K562 (cell line): ENCODE results near the gene NAP1L4. TPM values are rescaled to one million over a fixed set of nuclear protein-coding genes. Genes with fewer than 3 reads are reported as not detected.

ENCODE experiments used
- ATAC-seq: fragments of 200-7000 bp; cut with Tn5 transposase; 3 replicates; pipeline ENCODE4 v1.9.1; 2020; ENCODE audit warnings: moderate library complexity
- BruUV-seq: library from RNA; stranded (reverse); fragments of 400-500 nt; replicated peaks from 2 replicates; lab custom pipeline; 2021; lab: Mats Ljungman, UMichigan
- CTCF ChIA-PET: fragments of 300-600 bp; formaldehyde crosslinking; extraction: SDS; loops from one replicate; lab custom pipeline; 2021; ENCODE audit warnings: low intra/inter-chr PET ratio; lab: Yijun Ruan, JAX
- POLR2A ChIA-PET: fragments of 300-600, 350-650 bp; sonication (Branson Sonifier 250); formaldehyde crosslinking; extraction: SDS; loops from one replicate; lab custom pipeline; 2021; ENCODE audit warnings: antibody characterized with exemption, inconsistent platforms; lab: Yijun Ruan, JAX
- DNase-seq, 4 experiments: peaks; one replicate each; pipeline versions ENCODE4 v3.0.0 to v3.0.0-alpha.2; 2011 to 2018; ENCODE audit warnings: low spot score in 3 of 4, mixed read lengths in 3 of 4; ENCODE audit errors: extremely low read depth in 1 of 4
- FAIRE-seq: peaks from 2 replicates; lab custom pipeline; 2011; peaks lifted over from hg19 to GRCh38; lab: Jason Lieb, UNC
- H2AFZ ChIP-seq: 2 replicates; pipeline ENCODE4 v1.6.0; 2011; ENCODE audit warnings: low read depth, low read length, control low read depth, inconsistent platforms
- H3K27ac ChIP-seq: fragments of 200-600 bp; 3 replicates; pipeline ENCODE4 v1.8.0; 2011; ENCODE audit warnings: low read depth, mild to moderate bottlenecking, control low read depth, inconsistent platforms, low read length, moderate library complexity, mixed read lengths; ENCODE audit errors: extremely low read depth
- H3K27me3 ChIP-seq, 2 experiments: fragments of 300-600 bp in 1 of 2; 2 replicates in 1 of 2; 3 replicates in 1 of 2; pipeline versions ENCODE4 v1.6.0 to v1.8.0; 2011; ENCODE audit warnings: inconsistent platforms in 2 of 2, low read length in 2 of 2, mild to moderate bottlenecking in 1 of 2, mixed read lengths in 1 of 2, moderate library complexity in 1 of 2; ENCODE audit not compliant: control insufficient read depth in 2 of 2, insufficient read depth in 2 of 2
- H3K36me3 ChIP-seq: fragments of 300-600 bp; 3 replicates; pipeline ENCODE4 v1.8.0; 2011; ENCODE audit warnings: mild to moderate bottlenecking, low read length, inconsistent platforms; ENCODE audit not compliant: control insufficient read depth, insufficient read depth
- H3K4me1 ChIP-seq, 2 experiments: fragments of 200-600 bp in 1 of 2; replicated peaks in 1 of 2; 2 replicates in 1 of 2; 3 replicates in 1 of 2; pipeline versions ENCODE4 v1.5.1 to v1.8.0; 2011; ENCODE audit warnings: inconsistent platforms in 2 of 2, low read length in 2 of 2, mild to moderate bottlenecking in 1 of 2, mixed read lengths in 1 of 2, moderate library complexity in 1 of 2; ENCODE audit not compliant: control insufficient read depth in 2 of 2, insufficient read depth in 2 of 2
- H3K4me2 ChIP-seq: 2 replicates; pipeline ENCODE4 v1.6.1; 2011; ENCODE audit warnings: low read length, control low read depth, inconsistent platforms, mixed read lengths; ENCODE audit not compliant: insufficient read depth
- H3K4me3 ChIP-seq: fragments of 200-600 bp; sonication (generic), shearing (Covaris generic); 2 replicates; pipeline ENCODE4 v1.5.1; 2016; ENCODE audit warnings: control low read depth, inconsistent platforms
- H3K79me2 ChIP-seq: fragments of 200-600 bp; 3 replicates; pipeline ENCODE4 v1.8.0; 2011; ENCODE audit warnings: low read length, inconsistent platforms; ENCODE audit not compliant: control insufficient read depth, insufficient read depth
- H3K9ac ChIP-seq, 2 experiments: 2 replicates each; pipeline versions ENCODE4 v1.6.0 to v1.6.1; 2011; ENCODE audit warnings: low read depth in 2 of 2, low read length in 2 of 2, control low read depth in 1 of 2, inconsistent platforms in 1 of 2, mild to moderate bottlenecking in 1 of 2, mixed read lengths in 1 of 2; ENCODE audit not compliant: insufficient read depth in 1 of 2
- H3K9me1 ChIP-seq: one replicate; pipeline ENCODE4 v1.6.0; 2011; ENCODE audit warnings: inconsistent platforms, mild to moderate bottlenecking, low read length, moderate library complexity; ENCODE audit not compliant: control insufficient read depth, insufficient read depth
- H3K9me3 ChIP-seq: replicated peaks from 2 replicates; pipeline ENCODE4 v1.5.1; 2011; ENCODE audit warnings: low read depth, low read length, inconsistent platforms; ENCODE audit not compliant: control insufficient read depth, insufficient read depth
- H4K20me1 ChIP-seq: replicated peaks from 2 replicates; pipeline ENCODE4 v1.6.1; 2011; ENCODE audit warnings: low read length, inconsistent platforms, mixed read lengths; ENCODE audit not compliant: control insufficient read depth, insufficient read depth
- C11orf30 ChIP-seq: fragments of 450-650 bp; IDR thresholded peaks from 2 replicates; pipeline ENCODE4 v1.6.1; 2016; ENCODE audit warnings: low read depth, mild to moderate bottlenecking
- CEBPG ChIP-seq, 3 experiments: fragments of 200-800 bp in 1 of 3; sonication (Bioruptor generic) in 1 of 3; sonication (generic) in 1 of 3; formaldehyde crosslinking in 1 of 3; IDR thresholded peaks in 2 of 3; conservative IDR thresholded peaks in 1 of 3; 2 replicates each; pipeline versions ENCODE4 v1.6.1 to v1.8.0; 2016 to 2022; ENCODE audit warnings: missing compliant biosample characterization in 2 of 3, missing genetic modification characterization in 2 of 3, mild to moderate bottlenecking in 1 of 3, missing genetic modification reagents in 1 of 3
- CREB1 ChIP-seq, 2 experiments: sonication (generic) in 1 of 2; formaldehyde crosslinking in 1 of 2; IDR thresholded peaks; 2 replicates each; pipeline versions ENCODE4 v1.6.1 to v1.8.0; 2012 to 2022; ENCODE audit warnings: inconsistent platforms in 1 of 2, mild to moderate bottlenecking in 1 of 2, missing genetic modification reagents in 1 of 2, moderate library complexity in 1 of 2
- ETV5 ChIP-seq: sonication (generic); formaldehyde crosslinking; IDR thresholded peaks from 2 replicates; pipeline ENCODE4 v1.4.0; 2020; ENCODE audit warnings: low read depth, mild to moderate bottlenecking, missing genetic modification reagents
- FOXP1 ChIP-seq: sonication (generic); formaldehyde crosslinking; IDR thresholded peaks from 2 replicates; pipeline ENCODE4 v1.8.0; 2022; ENCODE audit warnings: mild to moderate bottlenecking, missing genetic modification reagents
- HDAC6 ChIP-seq: IDR thresholded peaks from 2 replicates; pipeline ENCODE4 v1.6.1; 2012; ENCODE audit warnings: low read depth, mild to moderate bottlenecking, control low read depth, inconsistent platforms, low read length, moderate library complexity
- PHB ChIP-seq: fragments of 250-450 bp; sonication (Bioruptor Pico); IDR thresholded peaks from 2 replicates; pipeline ENCODE4 v1.5.0; 2021
- PRPF4 ChIP-seq: fragments of 200-400 bp; formaldehyde crosslinking; IDR thresholded peaks from one replicate; pipeline ENCODE4 v1.6.1; 2017; ENCODE audit warnings: low read length, low read depth, mild to moderate bottlenecking; ENCODE audit not compliant: insufficient read depth, poor library complexity, severe bottlenecking
- SMARCA5 ChIP-seq: fragments of 450-650 bp; IDR thresholded peaks from 2 replicates; pipeline ENCODE4 v1.6.1; 2016
- ZNF146 ChIP-seq: IDR thresholded peaks from one replicate; pipeline ENCODE4 v1.6.1; 2018; ENCODE audit warnings: missing compliant biosample characterization; ENCODE audit not compliant: unreplicated experiment
- ZNF184 ChIP-seq: sonication (generic); formaldehyde crosslinking; IDR thresholded peaks from 2 replicates; pipeline ENCODE4 v1.5.0; 2020; ENCODE audit warnings: missing genetic modification reagents
- ZNF589 ChIP-seq: fragments of 200-800 bp; sonication (Bioruptor generic); IDR thresholded peaks from 2 replicates; pipeline ENCODE4 v1.6.1; 2016; ENCODE audit warnings: low read depth, missing genetic modification characterization, missing compliant biosample characterization
- WGBS: fragments of 100-300 bp; shearing (Covaris generic); methylation state at CpG from one replicate; pipeline ENCODE4 v1.1.6; 2016; ENCODE audit warnings: low coverage, mixed read lengths; ENCODE audit not compliant: insufficient coverage; ENCODE audit errors: missing lambda C conversion rate; 5-methylcytosine and 5-hydroxymethylcytosine counted together
- in situ Hi-C: fragments of 300-500 bp; cut with MboI; formaldehyde crosslinking; loops from 4 replicates; pipeline ENCODE4 v1.15.0; 2018; ENCODE audit warnings: inconsistent platforms, mixed read lengths
- intact Hi-C: fragments of 100-400 bp; cut with micrococcal nuclease; formaldehyde crosslinking; loops from 2 replicates; pipeline ENCODE4 v1.14.2; 2022
- polyA plus RNA-seq, 8 experiments: library from polyadenylated mRNA; depleted of rRNA in 4 of 8; stranded (reverse) in 5 of 8; unstranded in 3 of 8; fragments of >200 nt; fragmentation: Nextera tagmentation in 2 of 8; fragmentation: Illumina TruSeq in 1 of 8; extraction: Ambion mirVana in 2 of 8; extraction: Trizol in 1 of 8; gene quantifications; 2 replicates each; pipeline versions ENCODE4 v1.2.1 to v1.2.3, GENCODE V29; 2011 to 2014; ENCODE audit warnings: inconsistent platforms in 1 of 8, missing spikeins in 1 of 8
- total RNA-seq, 7 experiments: library from RNA; depleted of rRNA in 6 of 7; stranded (reverse); fragments of >200 nt in 6 of 7; fragmentation: Illumina TruSeq in 2 of 7; extraction: Trizol in 2 of 7; gene quantifications; 2 replicates each; pipeline versions ENCODE4 v1.2.1 to v1.2.3, GENCODE V29; 2011 to 2021; ENCODE audit warnings: low replicate concordance in 1 of 7

The NAP1L4 gene
- total and polyA plus RNA-seq, 9 of the 15 experiments (the other 6 are each of a cell fraction or from before 2014, with no cell fraction given) = 34.1 to 237 (median 179) TPM

DNA sequence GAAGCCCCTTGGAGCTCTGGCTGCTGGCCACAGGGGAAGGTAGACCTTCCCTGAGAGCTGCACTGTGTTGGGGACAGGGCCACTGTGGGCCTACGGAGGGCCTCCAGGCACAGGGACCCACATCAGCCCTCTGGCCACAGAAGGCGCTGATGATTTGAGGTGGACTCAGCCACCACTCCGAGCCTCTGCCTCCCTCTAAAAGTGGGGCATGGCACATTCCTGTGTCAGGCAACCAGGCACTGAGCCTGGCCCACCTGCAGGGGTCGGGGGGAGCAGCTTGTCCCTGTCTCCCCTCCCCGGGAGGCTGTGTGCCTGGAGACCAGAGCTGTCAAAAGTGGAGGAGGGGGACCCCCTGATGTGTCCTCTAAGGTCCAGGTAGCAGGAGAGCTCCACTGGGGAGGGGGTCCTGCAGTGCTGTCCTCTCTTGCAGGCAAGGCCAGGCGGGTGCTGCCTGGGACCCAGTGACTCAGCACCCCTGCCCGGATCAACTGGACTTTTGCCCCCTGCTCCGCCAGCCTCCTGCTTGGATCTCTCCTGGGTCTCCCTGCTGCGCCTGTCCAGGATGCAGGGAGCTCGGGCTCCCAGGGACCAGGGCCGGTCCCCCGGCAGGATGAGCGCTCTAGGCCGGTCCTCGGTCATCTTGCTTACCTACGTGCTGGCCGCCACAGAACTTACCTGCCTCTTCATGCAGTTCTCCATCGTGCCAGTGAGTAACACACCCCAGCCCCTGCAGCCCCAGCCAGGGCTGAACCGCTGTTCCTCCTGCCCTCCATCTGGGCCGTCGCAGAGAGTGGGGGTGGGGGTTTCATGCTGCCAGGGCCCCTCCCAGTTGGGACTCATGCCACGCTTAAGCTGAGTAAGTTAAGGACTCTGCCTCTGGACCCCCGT, 89.1 kb downstream of the NAP1L4 start (continued):
- TF ChIP-seq HDAC6 (peak; percentile 11; the same call in 1 of the 2 replicates), PRPF4 (no peak), SMARCA5 (no peak)

DNA sequence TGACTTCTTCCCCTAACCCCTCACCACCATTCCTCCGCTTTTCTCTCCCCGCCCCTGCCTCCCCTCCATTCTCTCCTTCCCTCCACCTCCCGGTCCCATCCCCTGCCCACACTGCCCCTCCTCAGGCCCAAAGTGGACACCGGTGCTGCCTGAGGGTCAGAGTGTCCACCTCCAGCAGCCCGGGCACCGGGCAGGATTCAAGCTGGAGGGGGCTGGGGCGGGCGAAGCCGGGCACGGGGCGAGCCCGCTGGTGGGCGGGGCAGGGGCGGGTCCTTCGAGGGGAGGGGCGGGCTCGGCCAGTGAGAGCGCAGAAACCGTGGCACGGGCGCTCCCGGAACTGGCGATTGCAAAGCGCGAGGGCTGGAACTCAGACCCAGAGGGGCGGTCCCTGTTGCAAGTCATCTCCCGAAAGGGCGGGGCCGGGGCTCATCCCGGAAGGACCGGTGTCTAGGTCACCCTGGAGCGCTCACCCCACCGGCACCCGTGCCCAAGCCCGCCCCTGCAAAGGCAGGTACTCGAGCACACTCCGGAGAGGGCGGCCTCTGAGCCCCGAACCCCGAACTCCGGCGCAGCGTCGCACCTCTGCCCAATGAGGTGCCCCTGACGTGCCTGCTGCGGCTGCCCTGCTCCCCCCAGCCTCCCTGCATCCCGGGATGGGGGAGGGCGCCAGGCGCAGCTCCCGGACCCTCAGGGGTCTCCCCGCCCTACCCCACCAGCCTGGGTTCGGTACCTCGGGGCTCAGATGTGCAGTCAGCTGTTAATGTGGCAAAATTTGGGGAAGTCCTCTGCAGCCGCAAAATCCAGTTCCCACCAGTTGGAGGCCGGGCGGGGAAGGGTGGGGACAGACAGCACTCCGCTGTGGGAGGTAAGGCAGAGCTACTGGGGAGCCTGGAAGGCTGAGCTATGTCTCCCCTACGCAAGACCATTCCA, 90.0 kb downstream of the NAP1L4 start:
- Histone ChIP-seq H3K27ac (peak overlapping the region; percentile 87), H3K9me3 (no peaks in the 10 kb centered on the region), H3K36me3 (no peaks in the 10 kb centered on the region), H3K4me2 (peak overlapping the region; percentile 89), H3K4me3 (peak overlapping the region; percentile 87), H3K79me2 (0 out of 3 replicates have a peak, but pooled peaks cover 2% of the 10 kb centered on the region), H4K20me1 (no peaks in the 10 kb centered on the region), H3K27me3 (no peaks in the 10 kb centered on the region), H3K4me1 (peaks cover 33 to 68% of the 10 kb centered on the region in 2 experiments), H3K9ac (peak overlapping the region; percentile 74 to 92), H3K9me1 (no peaks in the 10 kb centered on the region), H2AFZ (peak overlapping the region; percentile 88)
- WGBS = 4% methylated on average over 27 of the region's 58 CpGs
- intact Hi-C loops = no loop called here
- BruUV-seq = TSS peak; percentile 37
- FAIRE-seq = peak; percentile 85
- ATAC-seq = peak; percentile 97
- POLR2A ChIA-PET = interaction anchor here (0.6 to 1.1 kb wide), 3 partner anchors 27 to 42 kb away, joined by 3 to 5 read pairs (median 4); partner anchors contain the start of gene PHLDA2
- in situ Hi-C loops = no loop called here
- CTCF ChIA-PET = no interaction called here
- DNase-seq = peak; percentile 96 to 98 (median 97)
- TF ChIP-seq C11orf30 (peak; percentile 83), FOXP1 (CRISPR knock-in tag) (0 out of 2 replicates have a peak, but pooled peaks have one; percentile 54), PHB (CRISPR knock-in tag) (no peak), ZNF589 (CRISPR knock-in tag) (0 out of 2 replicates have a peak, but pooled peaks have one; percentile 50), ZNF184 (CRISPR knock-in tag) (no peak), ZNF146 (CRISPR knock-in tag) (peak; percentile 4), CEBPG (CRISPR knock-in tag; IDR thresholded peaks at IDR 0.05) (peak; percentile 47; the same call in 1 of the 2 replicates), CEBPG (tag; conservative IDR thresholded peaks at IDR 0.05 in 1 of 2, IDR thresholded peaks at IDR 0.05 in 1 of 2) (peak in 1 of 2 experiments; percentile 32; a peak in 1 of 4 replicates), ETV5 (peak; percentile 64), CREB1 (IDR thresholded peaks at IDR 0.05) (0 out of 2 replicates have a peak, but pooled peaks have one; percentile 8), CREB1 (CRISPR knock-in tag; IDR thresholded peaks at IDR 0.05) (peak; percentile 58; the same call in 1 of the 2 replicates)
